Endothelial cell (in vitro differentiated cells): ENCODE data around the gene CHCHD10. TPM values are rescaled to one million over a fixed set of nuclear protein-coding genes. Genes with fewer than 3 reads are reported as not detected.
A peak's percentile ranks its signal among the peaks of the same experiment; 100 is the strongest.

Experiments used
- DNase-seq: peaks from one replicate; pipeline ENCODE4 v3.0.0; 2021; ENCODE audit warnings: low spot score
- H3K27ac Mint-ChIP-seq: one replicate; pipeline ENCODE4 v1.8.0; 2021; ENCODE audit warnings: mixed read lengths, inconsistent platforms; ENCODE audit not compliant: unreplicated experiment
- H3K27me3 Mint-ChIP-seq: one replicate; pipeline ENCODE4 v1.8.0; 2021; ENCODE audit warnings: mild to moderate bottlenecking, moderate library complexity, mixed read lengths, inconsistent platforms; ENCODE audit not compliant: unreplicated experiment
- H3K36me3 Mint-ChIP-seq: one replicate; pipeline ENCODE4 v1.8.0; 2021; ENCODE audit warnings: mild to moderate bottlenecking, low read depth, mixed read lengths, inconsistent platforms; ENCODE audit not compliant: unreplicated experiment
- H3K4me1 Mint-ChIP-seq: one replicate; pipeline ENCODE4 v1.8.0; 2021; ENCODE audit warnings: mild to moderate bottlenecking, mixed read lengths, inconsistent platforms; ENCODE audit not compliant: unreplicated experiment
- H3K4me3 Mint-ChIP-seq: one replicate; pipeline ENCODE4 v1.8.0; 2021; ENCODE audit warnings: mild to moderate bottlenecking, mixed read lengths, inconsistent platforms; ENCODE audit not compliant: unreplicated experiment
- H3K9me3 Mint-ChIP-seq: one replicate; pipeline ENCODE4 v1.8.0; 2021; ENCODE audit warnings: mixed read lengths, inconsistent platforms; ENCODE audit not compliant: unreplicated experiment
- total RNA-seq: library from RNA; stranded (reverse); fragmentation: NEBNext Ultra II Directional; extraction: Animal tissue kit (Norgen Biotek cat#: 25700); gene quantifications from one replicate; pipeline ENCODE4 v1.2.1, GENCODE V29; 2021; ENCODE audit not compliant: unreplicated experiment
- TF ChIP-seq, protein P1 (sequence below): fragments of 200-600 bp; sonication (generic); IDR thresholded peaks from one replicate; pipeline ENCODE4 v1.5.0; 2021; ENCODE audit warnings: antibody characterized with exemption; ENCODE audit not compliant: unreplicated experiment

Gene CHCHD10
- total RNA-seq, 1 donor from 2014 or later: 55.8 TPM

DNA sequence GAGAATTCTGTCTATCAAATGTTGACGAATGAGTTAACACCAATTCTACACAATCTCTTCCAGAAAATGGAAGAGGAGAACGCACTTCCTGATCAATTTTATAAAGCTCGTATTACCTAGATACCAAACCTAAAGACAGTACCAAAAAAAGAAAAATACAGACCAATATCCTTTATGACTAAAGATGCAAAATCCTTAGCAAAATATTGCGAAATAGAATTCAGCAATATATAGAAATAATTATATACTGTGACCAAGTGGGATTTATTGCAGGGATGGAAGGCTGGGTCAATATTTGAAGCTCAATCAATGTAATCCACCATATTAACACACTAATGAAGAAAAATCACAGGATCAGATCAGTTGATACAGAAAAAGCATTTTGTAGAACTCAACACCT, 44.6 kb upstream of the CHCHD10 start:
- no peaks in the 10 kb centered on the region for H3K4me1 Mint-ChIP-seq

DNA sequence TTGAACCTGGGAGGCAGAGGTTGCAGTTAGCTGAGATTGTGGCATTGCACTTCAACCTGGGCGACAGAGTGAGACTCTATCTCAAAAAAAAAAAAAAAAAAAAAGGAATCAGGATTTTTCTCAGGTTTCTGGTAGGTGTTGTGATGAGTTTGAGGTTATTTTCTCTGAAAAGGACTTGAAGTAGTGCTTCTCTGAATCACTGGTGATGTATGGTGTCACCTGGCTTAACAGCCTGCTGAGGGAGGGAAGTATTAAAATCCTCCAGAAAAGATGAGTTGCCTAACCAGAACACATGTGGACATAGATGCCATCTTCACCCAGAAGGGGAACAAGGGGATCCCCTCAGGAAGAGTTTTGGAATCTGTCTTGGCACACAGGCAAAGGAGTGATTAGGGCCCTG, 39.1 kb upstream of the CHCHD10 start:
- H3K27me3 Mint-ChIP-seq: no peaks in the 10 kb centered on the region
- no peak overlapping the region for H3K27ac Mint-ChIP-seq
- H3K36me3 Mint-ChIP-seq: peaks cover 31% of the 10 kb centered on the region
- H3K4me3 Mint-ChIP-seq: no peak overlapping the region
- no peaks in the 10 kb centered on the region for H3K9me3 Mint-ChIP-seq
- DNase-seq: no peak
- TF ChIP-seq, protein P1, sequence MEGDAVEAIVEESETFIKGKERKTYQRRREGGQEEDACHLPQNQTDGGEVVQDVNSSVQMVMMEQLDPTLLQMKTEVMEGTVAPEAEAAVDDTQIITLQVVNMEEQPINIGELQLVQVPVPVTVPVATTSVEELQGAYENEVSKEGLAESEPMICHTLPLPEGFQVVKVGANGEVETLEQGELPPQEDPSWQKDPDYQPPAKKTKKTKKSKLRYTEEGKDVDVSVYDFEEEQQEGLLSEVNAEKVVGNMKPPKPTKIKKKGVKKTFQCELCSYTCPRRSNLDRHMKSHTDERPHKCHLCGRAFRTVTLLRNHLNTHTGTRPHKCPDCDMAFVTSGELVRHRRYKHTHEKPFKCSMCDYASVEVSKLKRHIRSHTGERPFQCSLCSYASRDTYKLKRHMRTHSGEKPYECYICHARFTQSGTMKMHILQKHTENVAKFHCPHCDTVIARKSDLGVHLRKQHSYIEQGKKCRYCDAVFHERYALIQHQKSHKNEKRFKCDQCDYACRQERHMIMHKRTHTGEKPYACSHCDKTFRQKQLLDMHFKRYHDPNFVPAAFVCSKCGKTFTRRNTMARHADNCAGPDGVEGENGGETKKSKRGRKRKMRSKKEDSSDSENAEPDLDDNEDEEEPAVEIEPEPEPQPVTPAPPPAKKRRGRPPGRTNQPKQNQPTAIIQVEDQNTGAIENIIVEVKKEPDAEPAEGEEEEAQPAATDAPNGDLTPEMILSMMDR: no peak
- no peaks in the 10 kb centered on the region for H3K4me1 Mint-ChIP-seq

More for the DNA sequence above, 44.6 kb upstream of the CHCHD10 start:
- Mint-ChIP-seq H3K9me3 (no peaks in the 10 kb centered on the region), H3K27me3 (no peaks in the 10 kb centered on the region), H3K27ac (no peak overlapping the region), H3K36me3 (peaks cover 35% of the 10 kb centered on the region), H3K4me3 (no peak overlapping the region)
- TF ChIP-seq, protein P1: no peak
- DNase-seq: no peak

DNA sequence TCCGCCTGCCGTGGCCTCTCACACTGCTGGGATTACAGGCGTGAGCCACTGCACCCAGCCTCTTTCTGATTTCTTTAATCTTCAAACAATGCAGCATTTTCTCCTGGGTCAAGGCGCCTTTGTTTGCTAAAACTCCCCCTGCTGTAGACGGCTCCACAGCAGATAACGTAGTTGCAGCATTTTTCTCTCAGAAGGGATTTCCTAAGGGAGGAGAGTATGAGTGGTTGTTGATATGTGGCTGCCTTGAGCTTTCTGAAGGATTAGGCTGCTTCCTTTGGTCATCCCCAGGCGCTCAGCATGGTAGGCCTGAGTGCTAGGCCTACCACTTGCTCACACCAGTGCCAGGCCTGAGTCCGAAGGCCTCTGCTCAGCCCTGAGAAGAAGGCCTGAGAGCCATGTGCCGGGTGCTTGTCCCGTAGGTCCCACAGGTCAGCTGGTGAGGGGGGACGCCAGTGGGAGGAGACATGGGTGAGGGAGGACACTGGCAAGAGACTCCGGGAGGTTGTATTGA, 37.1 kb upstream of the CHCHD10 start:
- DNase-seq: no peak
- TF ChIP-seq, protein P1: no peak
- Mint-ChIP-seq H3K4me1 (no peaks in the 10 kb centered on the region), H3K9me3 (no peaks in the 10 kb centered on the region), H3K4me3 (no peak overlapping the region), H3K36me3 (peaks cover 44% of the 10 kb centered on the region), H3K27me3 (no peaks in the 10 kb centered on the region), H3K27ac (no peak overlapping the region)

DNA sequence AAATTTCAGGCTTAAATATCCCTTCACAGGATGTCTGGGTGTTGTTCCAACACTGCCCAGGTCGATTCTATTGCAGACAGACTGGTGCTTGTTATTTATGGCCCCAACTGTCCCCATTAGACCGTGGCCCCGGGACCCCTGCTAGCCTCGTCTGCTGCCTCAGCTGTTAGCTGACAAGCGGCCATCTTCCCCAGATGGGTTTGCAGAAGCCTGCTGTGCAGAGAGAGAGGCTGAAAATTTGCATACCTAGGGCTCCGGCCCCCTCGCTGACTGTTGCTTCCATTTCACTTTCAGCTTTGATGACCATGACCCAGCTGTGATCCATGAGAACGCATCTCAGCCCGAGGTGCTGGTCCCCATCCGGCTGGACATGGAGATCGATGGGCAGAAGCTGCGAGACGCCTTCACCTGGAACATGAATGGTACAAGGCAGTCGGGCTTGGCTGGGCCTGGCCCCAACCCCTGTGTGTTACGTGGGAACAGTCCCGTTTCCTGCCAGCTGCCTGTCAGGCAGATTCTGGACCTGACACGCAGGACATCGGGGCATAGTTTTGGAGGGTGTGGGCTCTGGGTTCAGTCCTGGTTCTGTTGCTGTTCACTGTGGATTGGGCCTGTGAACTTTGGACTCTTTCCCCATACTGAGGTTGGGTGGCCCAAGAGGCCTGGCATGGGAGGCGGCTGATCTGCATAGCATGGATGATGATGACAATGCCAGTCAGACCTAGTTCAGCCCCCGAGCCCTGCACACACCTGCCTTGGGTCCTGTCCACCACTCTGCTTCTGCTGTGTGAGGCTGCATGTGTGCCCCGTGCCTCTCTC, 35.4 kb upstream of the CHCHD10 start:
- peaks cover 47% of the 10 kb centered on the region for H3K36me3 Mint-ChIP-seq
- no peaks in the 10 kb centered on the region for H3K9me3 Mint-ChIP-seq
- no peak overlapping the region for H3K27ac Mint-ChIP-seq
- H3K4me1 Mint-ChIP-seq: no peaks in the 10 kb centered on the region
- TF ChIP-seq, protein P1: no peak
- DNase-seq: no peak
- no peaks in the 10 kb centered on the region for H3K27me3 Mint-ChIP-seq
- peak overlapping the region; percentile 70 for H3K4me3 Mint-ChIP-seq

DNA sequence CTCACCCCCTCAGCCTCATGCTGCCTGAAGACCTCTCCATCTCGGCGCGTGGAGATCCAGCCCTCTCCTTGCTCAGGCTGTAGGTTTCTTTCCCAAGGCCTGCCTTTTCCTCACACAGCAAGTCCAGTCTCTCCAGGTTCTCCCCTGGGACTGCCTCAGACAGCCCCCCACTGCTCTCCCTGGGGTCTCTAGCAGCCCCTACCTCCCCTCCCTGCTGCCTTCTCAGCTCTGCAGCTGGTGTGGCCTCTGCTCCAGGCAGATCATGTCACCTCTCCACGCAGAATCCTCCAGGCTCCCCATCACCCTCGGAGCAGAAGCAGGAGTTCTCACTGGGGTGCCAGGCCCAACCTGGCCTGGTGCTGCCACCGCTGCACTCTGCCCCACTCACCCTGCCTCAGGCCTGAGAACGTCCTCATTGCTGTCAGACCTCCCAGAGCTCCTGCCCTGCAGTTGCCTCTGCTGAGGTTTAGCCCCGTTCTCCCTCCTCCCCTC, 34.2 kb upstream of the CHCHD10 start:
- Mint-ChIP-seq H3K4me3 (peak overlapping the region; percentile 79), H3K27me3 (no peaks in the 10 kb centered on the region), H3K27ac (no peak overlapping the region), H3K36me3 (peaks cover 43% of the 10 kb centered on the region), H3K4me1 (no peaks in the 10 kb centered on the region), H3K9me3 (no peaks in the 10 kb centered on the region)
- no peak for DNase-seq
- TF ChIP-seq, protein P1: no peak
